Dendritic cell treated with granulocyte-macrophage colony-stimulating factor and Interleukin-4, amounts not matched to agents 40 ng/mL and 50 ng/mL, for 4 days (primary cell): ENCODE results near the gene CCDC24.

Experiments used
- H3K27ac Mint-ChIP-seq: one replicate; pipeline ENCODE4 v1.8.0; 2022; ENCODE audit warnings: mild to moderate bottlenecking, mixed read lengths
- H3K27me3 Mint-ChIP-seq: one replicate; pipeline ENCODE4 v1.8.0; 2022; ENCODE audit warnings: mild to moderate bottlenecking, mixed read lengths
- H3K36me3 Mint-ChIP-seq: one replicate; pipeline ENCODE4 v1.8.0; 2022; ENCODE audit warnings: low read depth, mixed read lengths
- H3K4me1 Mint-ChIP-seq: one replicate; pipeline ENCODE4 v1.8.0; 2022; ENCODE audit warnings: low read depth, mixed read lengths
- H3K4me3 Mint-ChIP-seq: one replicate; pipeline ENCODE4 v1.8.0; 2022; ENCODE audit warnings: mild to moderate bottlenecking, moderate library complexity, mixed read lengths
- H3K9me3 Mint-ChIP-seq: one replicate; pipeline ENCODE4 v1.8.0; 2022; ENCODE audit warnings: mixed read lengths
- intact Hi-C: fragments of 100-400 bp; cut with micrococcal nuclease; formaldehyde crosslinking; loops from one replicate; pipeline ENCODE4 v1.15.0; 2022

CCDC24 gene

GRCh38 chr1:43970911-43971310, 20.5 kb upstream of the CCDC24 start:
- intact Hi-C loops, result no loop called here
- Mint-ChIP-seq H3K27me3 (no peaks in the 10 kb centered on the region), H3K36me3 (peaks cover 37% of the 10 kb centered on the region), H3K4me1 (peaks cover 39% of the 10 kb centered on the region), H3K4me3 (peak overlapping the region; percentile 83), H3K9me3 (no peaks in the 10 kb centered on the region), H3K27ac (no peak overlapping the region)

GRCh38 chr1:43971336-43971980, 19.9 kb upstream of the CCDC24 start:
- no peak overlapping the region for H3K27ac Mint-ChIP-seq

GRCh38 chr1:43973981-43974442, 17.4 kb upstream of the CCDC24 start:
- no peaks in the 10 kb centered on the region for H3K9me3 Mint-ChIP-seq
- no peaks in the 10 kb centered on the region for H3K27me3 Mint-ChIP-seq
- H3K27ac Mint-ChIP-seq, result peak overlapping the region; percentile 86
- peaks cover 67% of the 10 kb centered on the region for H3K36me3 Mint-ChIP-seq
- intact Hi-C loops, result loop anchor here (1.0 to 2.0 kb wide), 2 partner anchors 17 to 28 kb away; partner anchors contain the start of genes CCDC24 and IPO13
- peak overlapping the region; percentile 86 for H3K4me3 Mint-ChIP-seq
- peaks cover 68% of the 10 kb centered on the region for H3K4me1 Mint-ChIP-seq

More at GRCh38 chr1:43971336-43971980, 19.9 kb upstream of the CCDC24 start:
- intact Hi-C loops, result no loop called here
- H3K27me3 Mint-ChIP-seq, result no peaks in the 10 kb centered on the region
- H3K4me3 Mint-ChIP-seq, result no peak overlapping the region
- H3K4me1 Mint-ChIP-seq, result peaks cover 44% of the 10 kb centered on the region
- no peaks in the 10 kb centered on the region for H3K9me3 Mint-ChIP-seq
- peaks cover 43% of the 10 kb centered on the region for H3K36me3 Mint-ChIP-seq

- intact Hi-C loops, result loop anchor here (1.0 to 2.0 kb wide), 2 partner anchors 16 to 28 kb away; partner anchors contain the start of genes CCDC24 and IPO13
- Mint-ChIP-seq H3K27ac (peak within 1 kb of the TSS; percentile 86), H3K27me3 (no peaks in the 10 kb centered on the region), H3K4me3 (peak within 1 kb of the TSS; percentile 86), H3K9me3 (no peaks in the 10 kb centered on the region), H3K36me3 (peaks cover 67% of the 10 kb centered on the region), H3K4me1 (peaks cover 65% of the 10 kb centered on the region)
These were observed 16.8 kb upstream of the CCDC24 start, which contains the start of gene ATP6V0B for GRCh38 chr1:43974443-43975248. TSS of gene ATP6V0B (plus strand) at chr1:43974960. CDS start at chr1:43975041, 81 bp downstream.

- H3K36me3 Mint-ChIP-seq, result peaks cover 61% of the 10 kb centered on the region
- H3K4me3 Mint-ChIP-seq, result peak overlapping the region; percentile 86
- peak overlapping the region; percentile 86 for H3K27ac Mint-ChIP-seq
- intact Hi-C loops, result loop anchor here (2.0 kb wide), 1 partner anchor 15 kb away; the partner anchor contains the start of gene CCDC24
- no peaks in the 10 kb centered on the region for H3K9me3 Mint-ChIP-seq
- no peaks in the 10 kb centered on the region for H3K27me3 Mint-ChIP-seq
- H3K4me1 Mint-ChIP-seq, result peaks cover 67% of the 10 kb centered on the region
These were observed 16.0 kb upstream of the CCDC24 start for GRCh38 chr1:43975249-43975961.

GRCh38 chr1:43976045-43976444, 15.4 kb upstream of the CCDC24 start:
- Mint-ChIP-seq H3K27ac (peak overlapping the region; percentile 86), H3K36me3 (peaks cover 61% of the 10 kb centered on the region), H3K9me3 (no peaks in the 10 kb centered on the region), H3K27me3 (no peaks in the 10 kb centered on the region), H3K4me1 (peaks cover 67% of the 10 kb centered on the region), H3K4me3 (peak overlapping the region; percentile 86)
- intact Hi-C loops, result no loop called here

- Mint-ChIP-seq H3K4me3 (peak overlapping the region; percentile 86), H3K27ac (peak overlapping the region; percentile 27), H3K4me1 (peaks cover 64% of the 10 kb centered on the region), H3K36me3 (peaks cover 59% of the 10 kb centered on the region), H3K27me3 (no peaks in the 10 kb centered on the region), H3K9me3 (no peaks in the 10 kb centered on the region)
- intact Hi-C loops, result no loop called here
These were observed 14.5 kb upstream of the CCDC24 start for GRCh38 chr1:43976890-43977289.

GRCh38 chr1:43977376-43978263, 13.8 kb upstream of the CCDC24 start:
- H3K36me3 Mint-ChIP-seq, result peaks cover 52% of the 10 kb centered on the region
- H3K27ac Mint-ChIP-seq, result peak overlapping the region; percentile 27
- H3K9me3 Mint-ChIP-seq, result no peaks in the 10 kb centered on the region
- intact Hi-C loops, result no loop called here
- peaks cover 68% of the 10 kb centered on the region for H3K4me1 Mint-ChIP-seq
- peak overlapping the region; percentile 86 for H3K4me3 Mint-ChIP-seq
- H3K27me3 Mint-ChIP-seq, result no peaks in the 10 kb centered on the region

GRCh38 chr1:43978264-43978550, 13.2 kb upstream of the CCDC24 start:
- H3K9me3 Mint-ChIP-seq, result no peaks in the 10 kb centered on the region
- intact Hi-C loops, result no loop called here
- peak overlapping the region; percentile 59 for H3K27ac Mint-ChIP-seq
- H3K4me3 Mint-ChIP-seq, result peak overlapping the region; percentile 74
- peaks cover under 1% of the 10 kb centered on the region for H3K27me3 Mint-ChIP-seq
- peaks cover 49% of the 10 kb centered on the region for H3K36me3 Mint-ChIP-seq
- peaks cover 73% of the 10 kb centered on the region for H3K4me1 Mint-ChIP-seq

GRCh38 chr1:43978551-43979260, 12.7 kb upstream of the CCDC24 start, which contains the start of gene B4GALT2:
TSS of gene B4GALT2 (plus strand) at chr1:43979210. CDS start at chr1:43981161, 1,951 bp downstream.
- peaks cover 49% of the 10 kb centered on the region for H3K36me3 Mint-ChIP-seq
- H3K4me3 Mint-ChIP-seq, result peak within 1 kb of the TSS; percentile 86
- intact Hi-C loops, result no loop called here
- H3K27me3 Mint-ChIP-seq, result peaks cover 2% of the 10 kb centered on the region
- peak within 1 kb of the TSS; percentile 59 for H3K27ac Mint-ChIP-seq
- H3K4me1 Mint-ChIP-seq, result peaks cover 73% of the 10 kb centered on the region
- no peaks in the 10 kb centered on the region for H3K9me3 Mint-ChIP-seq

- peaks cover 2% of the 10 kb centered on the region for H3K27me3 Mint-ChIP-seq
- no peak overlapping the region for H3K4me3 Mint-ChIP-seq
- no peaks in the 10 kb centered on the region for H3K9me3 Mint-ChIP-seq
- no peak overlapping the region for H3K27ac Mint-ChIP-seq
- intact Hi-C loops, result no loop called here
- peaks cover 47% of the 10 kb centered on the region for H3K36me3 Mint-ChIP-seq
- peaks cover 68% of the 10 kb centered on the region for H3K4me1 Mint-ChIP-seq
These were observed 12.2 kb upstream of the CCDC24 start for GRCh38 chr1:43979261-43979527.

GRCh38 chr1:43979528-43980254, 11.7 kb upstream of the CCDC24 start:
- H3K36me3 Mint-ChIP-seq, result peaks cover 42% of the 10 kb centered on the region
- no peaks in the 10 kb centered on the region for H3K9me3 Mint-ChIP-seq
- peak overlapping the region; percentile 69 for H3K4me3 Mint-ChIP-seq
- intact Hi-C loops, result no loop called here
- peaks cover 64% of the 10 kb centered on the region for H3K4me1 Mint-ChIP-seq
- peak overlapping the region; percentile 23 for H3K27ac Mint-ChIP-seq
- H3K27me3 Mint-ChIP-seq, result peaks cover 2% of the 10 kb centered on the region
